HG02642 (cell line): ENCODE measurements around the gene ETV5.

Experiments
- ATAC-seq: cut with Tn5 transposase; IDR thresholded peaks from one replicate; pipeline ENCODE4 v1.9.1; 2021; ENCODE audit warnings: mild to moderate bottlenecking; ENCODE audit not compliant: unreplicated experiment, poor library complexity

Gene ETV5

DNA sequence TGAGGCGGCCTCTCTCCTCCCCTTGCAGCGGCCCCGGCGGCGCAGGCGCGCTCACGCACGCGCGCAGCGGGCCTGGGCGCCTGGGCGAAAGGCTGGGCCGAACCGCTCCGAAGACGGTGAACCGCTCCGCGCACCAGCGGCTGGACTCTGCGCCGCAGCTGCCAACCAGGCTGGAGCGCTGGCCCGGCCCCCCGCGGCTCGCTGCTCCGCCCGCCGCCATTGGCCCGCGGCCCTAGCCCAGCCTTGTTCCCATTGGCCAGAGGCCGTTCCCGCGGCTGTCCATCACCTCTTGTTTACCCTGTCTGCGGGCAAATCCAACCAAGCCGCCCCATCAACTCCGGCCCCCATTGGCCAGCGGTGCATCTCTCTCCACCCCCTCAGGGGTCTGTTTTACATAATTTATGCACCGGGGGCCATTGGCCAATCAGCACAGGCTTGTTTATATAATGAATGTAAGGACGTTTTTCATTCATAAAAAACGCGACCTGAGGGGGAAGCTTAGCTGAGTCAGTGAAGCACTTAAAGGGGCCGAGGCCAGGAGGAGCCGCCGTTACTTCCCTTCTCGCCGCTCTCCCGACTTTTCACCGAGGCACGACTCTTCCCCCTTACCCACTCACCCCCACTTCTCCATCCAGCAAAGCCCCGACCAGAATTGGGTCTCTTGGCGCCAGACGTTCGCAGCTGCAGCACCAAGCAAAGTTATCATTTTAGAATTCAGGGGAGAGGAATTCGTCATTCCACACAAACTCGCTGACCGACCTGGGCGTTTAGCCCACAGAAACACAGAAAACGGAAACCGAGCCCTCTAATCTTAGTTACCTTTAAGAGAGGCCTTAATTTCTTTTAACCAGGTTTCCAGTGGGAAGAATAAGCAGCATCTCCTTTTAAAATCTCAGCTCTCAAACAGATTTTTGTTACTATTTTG, at the start of gene ETV5:
TSS of gene ETV5 (minus strand) at position 149 of the 925 bp plus-strand sequence. CDS start 3,221 bp downstream, outside the sequence.
- ATAC-seq, result peak; percentile 97

DNA sequence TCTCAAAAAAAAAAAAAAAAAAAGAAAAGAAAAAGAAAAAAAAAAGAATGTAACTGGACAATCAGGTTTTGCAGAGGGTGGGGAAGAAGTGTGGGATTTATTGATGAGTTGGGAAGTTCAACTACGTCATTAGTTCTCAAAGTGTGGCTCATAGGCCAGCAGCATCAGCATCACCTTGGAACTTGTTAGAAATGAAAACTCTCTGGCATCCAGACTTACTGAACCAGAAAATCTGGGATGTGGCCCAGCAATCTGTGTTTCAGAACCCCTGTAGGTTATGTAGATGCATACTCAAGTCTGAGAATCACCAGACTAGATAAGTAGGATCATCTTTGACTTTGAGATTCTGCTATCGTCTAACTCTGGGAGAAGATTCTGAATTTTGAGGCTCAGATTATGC, 45.8 kb upstream of the ETV5 start:
- ATAC-seq, result no peak

DNA sequence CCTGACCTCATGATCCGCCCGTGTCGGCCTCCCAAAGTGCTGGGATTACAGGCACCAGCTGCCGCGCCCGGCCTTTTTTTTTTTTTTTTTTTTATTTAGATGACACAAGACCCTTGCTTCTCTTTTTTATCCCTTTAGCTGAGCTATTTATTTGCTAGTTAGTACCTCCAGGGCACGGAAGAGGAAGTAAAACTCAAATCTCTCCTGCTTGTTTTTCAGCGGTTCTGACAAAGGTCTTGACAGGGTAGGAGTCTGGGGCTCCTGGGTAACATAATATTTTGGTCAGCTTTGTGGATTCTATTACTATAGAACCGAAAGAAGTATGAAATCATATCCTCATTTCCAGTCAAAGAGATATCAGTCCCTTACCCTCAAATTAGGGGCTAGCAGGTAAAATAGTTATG, 44.0 kb upstream of the ETV5 start:
- peak; percentile 83 for ATAC-seq

DNA sequence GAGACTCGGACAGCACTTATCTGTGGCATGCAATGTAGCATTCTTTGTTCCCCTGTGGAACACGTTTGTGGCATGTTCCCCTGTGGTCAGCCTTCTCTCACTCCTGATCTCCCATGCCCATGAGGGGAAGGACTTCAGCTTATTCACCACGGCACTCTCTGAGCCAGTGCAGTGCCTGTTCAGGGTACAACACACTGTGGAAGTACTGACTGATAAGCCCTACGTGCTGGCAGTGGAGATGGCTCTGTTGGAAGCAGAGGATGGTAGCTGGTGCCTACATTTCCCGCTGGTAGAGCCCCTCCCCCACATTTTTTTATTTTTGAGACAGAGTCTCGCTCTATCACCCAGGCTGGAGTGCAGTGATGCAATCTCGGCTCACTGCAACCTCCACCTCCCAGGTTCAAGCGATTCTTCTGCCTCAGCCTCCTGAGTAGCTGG, 43.5 kb upstream of the ETV5 start:
- ATAC-seq, result peak; percentile 27

DNA sequence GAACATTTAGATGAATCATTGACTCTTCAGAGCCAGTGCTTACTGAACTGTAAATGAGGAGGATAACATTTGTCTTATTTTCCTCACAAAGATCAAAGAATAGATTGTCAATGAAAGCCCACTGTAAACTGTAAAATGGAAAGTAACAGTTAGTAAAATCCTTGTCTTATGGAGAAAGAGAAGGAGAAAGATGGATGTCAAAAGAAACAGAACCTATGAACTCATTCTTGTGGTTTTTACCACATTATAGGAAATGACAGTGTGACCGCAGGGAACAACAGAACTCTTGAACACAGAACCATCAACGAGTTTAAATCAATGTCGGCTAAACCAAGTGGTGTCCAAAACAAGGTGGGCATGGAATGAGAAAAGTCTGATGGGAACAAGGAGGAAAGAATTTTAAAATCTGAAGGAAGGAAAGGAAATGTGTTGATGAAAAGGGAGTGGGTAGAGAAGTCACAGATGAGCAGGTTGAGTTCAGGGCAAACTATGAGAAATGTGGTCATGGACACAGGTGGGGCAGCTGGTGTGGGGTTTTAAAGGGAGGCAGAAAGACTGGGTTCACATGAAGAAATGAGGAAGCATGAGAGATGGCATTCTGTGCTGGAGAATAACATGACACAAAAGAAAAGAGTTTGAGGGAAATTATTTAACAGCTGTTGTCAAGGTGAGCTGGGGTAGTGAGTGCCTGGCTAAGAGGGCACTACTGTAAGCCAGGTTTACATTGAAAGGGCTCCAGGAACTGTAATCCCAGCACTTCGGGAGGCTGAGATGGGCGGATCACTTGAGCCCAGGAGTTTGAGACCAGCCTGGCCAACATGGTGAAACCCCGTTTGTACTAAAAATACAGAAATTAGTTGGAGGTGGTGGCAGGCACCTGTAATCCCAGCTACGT, 42.4 kb upstream of the ETV5 start:
- ATAC-seq, result no peak

DNA sequence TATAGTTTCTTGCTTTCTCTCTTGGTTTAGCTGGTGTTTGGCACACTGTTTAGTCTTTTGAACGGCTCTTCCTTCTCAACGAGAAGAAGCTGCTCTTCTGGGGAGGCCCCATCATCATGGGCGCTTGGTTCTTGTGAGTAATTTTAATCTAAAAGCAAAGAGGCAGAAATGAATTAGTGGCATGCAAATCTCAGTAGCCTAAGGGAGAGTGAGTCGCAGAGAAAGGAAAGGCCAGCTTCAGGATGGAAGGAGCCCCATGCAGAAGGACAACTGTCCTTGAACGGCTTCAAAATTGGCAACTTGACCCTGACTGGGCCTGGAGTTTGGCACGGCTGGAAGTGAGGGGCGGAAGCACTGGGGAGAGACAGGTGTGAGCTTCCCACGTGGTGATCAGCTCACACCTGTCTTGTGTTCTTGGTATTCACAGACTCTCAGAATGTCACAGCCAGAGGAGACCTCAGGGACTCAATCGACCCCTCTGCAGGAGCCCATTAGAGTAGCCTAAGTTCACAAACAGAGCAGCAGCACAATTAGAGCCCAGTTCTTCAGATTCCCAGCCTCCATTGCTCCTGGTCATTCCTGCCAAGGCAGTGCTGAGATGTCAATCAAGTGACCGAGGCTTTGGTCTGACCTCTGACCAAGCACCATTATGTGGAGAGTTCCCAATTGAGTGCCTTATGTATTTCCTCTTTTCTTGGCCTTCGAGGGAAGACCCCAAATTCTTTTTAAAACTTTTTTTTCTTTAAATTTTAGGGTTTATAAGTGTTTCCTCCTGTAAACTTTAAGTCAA, 41.3 kb upstream of the ETV5 start:
- ATAC-seq, result no peak

DNA sequence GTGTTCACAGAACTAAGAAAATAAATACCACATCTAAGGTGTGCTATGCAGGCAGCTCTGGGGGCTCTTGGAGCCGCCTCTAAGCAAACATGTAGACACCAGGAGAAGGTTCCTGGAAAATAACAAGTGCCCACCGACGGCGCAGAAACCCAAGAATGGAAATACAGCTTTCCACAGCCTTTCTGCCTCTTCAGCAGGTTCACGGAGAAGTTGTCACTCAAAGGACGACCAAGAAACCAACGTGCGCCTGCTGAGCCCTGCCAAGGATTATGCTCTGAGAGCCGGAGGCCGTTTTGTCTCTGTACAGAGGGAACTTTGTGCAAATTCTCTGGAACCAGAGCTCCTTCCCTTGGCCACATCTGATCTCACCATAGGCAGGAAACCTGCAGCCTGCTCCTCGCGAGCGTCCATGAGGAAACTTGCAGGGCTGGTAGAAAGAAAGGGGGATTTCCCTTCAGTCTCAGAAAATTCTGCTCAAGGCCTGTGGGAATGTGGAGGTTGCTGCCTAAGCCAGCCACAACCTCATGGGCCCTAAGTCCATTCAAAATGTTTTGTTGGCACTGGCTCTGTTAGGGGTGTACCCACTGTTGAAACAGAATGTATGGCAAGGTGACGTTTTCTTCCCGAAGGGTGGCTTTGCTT, 40.6 kb upstream of the ETV5 start:
- ATAC-seq, result no peak

DNA sequence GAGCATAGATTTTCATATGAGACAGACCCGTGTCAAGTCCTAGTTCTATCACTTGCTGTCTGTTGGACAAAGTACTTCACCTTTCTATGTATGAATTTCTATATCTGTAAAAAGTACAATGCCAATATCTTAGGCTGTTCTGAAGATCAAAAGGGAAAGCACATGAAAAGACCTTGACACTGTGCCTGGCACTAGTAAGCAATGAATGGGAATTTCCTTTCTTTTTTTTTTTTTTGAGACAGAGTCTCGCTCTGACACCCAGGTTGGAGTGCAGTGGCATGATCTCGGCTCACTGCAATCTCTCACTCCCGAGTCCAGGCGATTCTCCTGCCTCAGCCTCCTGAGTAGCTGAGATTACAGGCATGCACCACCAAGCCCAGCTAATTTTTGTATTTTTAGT, 35.4 kb upstream of the ETV5 start:
- no peak for ATAC-seq

DNA sequence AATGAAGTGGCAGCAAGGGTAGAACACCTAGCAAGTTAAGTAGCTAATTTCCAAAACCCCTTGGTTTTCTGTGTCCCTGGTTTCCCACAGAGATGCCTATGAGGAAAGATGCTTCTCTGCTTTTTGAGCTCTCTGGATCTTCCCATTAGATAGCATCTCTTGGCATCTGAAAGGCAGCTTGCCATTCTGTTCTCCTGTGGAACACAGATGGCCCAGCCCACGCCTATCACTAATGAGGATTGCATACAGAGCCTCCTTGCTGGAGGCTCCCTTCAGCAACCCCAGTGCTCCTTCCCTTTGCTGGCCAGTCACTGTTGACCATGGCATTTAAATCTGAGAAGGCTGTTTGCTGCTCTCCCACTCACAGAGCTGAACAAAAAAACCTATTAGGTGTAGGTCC, 34.4 kb upstream of the ETV5 start:
- no peak for ATAC-seq

DNA sequence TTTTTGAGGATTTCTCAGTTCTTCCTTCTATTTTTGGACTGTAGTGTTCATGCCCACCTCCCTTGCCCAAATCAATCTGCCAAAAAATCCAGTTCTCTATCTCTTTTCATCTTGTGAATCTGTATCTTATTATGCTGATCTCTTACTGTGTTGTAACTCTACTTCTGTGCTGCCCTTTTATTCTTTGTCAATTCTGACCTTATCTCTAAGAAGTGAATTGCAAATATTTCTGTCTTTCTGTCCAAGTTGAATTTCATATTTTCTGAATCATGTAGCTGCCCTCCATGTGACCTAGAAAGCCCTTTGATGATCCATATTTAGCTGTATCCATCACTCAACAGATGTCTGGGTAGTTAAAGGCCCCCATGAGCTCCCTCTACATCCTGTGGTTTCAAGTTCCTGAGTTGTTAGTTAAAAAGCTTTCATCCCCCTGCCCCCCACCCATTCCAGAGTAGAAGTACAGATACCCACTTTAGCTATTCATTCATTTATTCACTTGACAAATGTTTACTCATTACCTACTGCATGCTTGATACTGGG, 33.6 kb upstream of the ETV5 start:
- no peak for ATAC-seq

DNA sequence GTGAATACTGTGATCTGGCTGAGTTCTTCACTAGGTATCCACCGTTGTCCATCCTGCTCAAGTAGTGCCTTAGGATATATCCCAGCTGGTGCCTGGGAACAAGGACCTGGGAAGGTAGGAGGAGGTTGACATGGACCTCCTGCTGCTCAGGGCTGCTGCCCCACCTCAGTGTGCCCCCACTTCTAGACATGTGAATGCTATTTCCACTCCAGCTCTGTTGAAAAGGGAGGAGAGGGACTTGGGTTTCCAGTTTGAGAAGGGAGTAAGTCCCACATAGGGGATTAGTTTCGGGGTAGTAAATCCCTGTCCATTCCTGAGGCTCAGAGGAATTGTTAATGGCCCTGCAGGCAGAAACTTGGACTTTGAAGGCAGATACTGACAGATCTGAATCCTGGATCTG, 32.9 kb upstream of the ETV5 start:
- ATAC-seq, result no peak

DNA sequence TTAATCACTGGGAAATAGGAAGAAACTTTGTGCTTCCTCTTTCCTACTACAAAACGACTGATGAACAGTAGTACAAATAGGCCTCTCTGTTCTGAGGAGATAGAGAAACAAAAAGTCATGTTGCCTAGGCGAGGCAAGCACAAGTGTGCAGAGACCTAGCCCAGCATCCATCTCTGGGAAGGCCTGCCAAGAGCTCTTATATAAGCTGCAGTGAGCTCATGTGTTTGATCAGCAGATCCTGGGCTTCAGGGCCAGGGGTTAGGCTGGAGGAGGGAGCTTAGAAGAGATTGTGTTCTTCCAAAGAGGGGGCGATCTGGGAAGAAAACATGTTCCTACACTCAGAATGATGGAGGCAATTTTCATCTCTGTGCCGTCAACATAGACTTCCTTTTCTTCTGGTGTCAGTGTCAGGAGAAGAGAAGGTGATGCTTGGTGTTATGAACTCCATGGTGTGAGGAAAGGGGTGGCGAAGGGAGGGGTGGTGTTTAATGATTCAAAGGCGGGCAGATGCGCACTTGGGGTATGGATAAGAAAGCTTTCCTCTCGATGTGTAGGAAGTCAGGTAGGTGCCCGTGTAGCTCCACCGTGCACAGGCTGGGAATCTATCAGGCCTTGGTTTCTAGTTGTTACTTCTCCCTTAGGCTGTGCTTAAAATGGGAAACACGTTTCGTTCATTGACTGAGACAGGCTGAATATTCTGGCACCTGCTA, 29.5 kb upstream of the ETV5 start:
- no peak for ATAC-seq

DNA sequence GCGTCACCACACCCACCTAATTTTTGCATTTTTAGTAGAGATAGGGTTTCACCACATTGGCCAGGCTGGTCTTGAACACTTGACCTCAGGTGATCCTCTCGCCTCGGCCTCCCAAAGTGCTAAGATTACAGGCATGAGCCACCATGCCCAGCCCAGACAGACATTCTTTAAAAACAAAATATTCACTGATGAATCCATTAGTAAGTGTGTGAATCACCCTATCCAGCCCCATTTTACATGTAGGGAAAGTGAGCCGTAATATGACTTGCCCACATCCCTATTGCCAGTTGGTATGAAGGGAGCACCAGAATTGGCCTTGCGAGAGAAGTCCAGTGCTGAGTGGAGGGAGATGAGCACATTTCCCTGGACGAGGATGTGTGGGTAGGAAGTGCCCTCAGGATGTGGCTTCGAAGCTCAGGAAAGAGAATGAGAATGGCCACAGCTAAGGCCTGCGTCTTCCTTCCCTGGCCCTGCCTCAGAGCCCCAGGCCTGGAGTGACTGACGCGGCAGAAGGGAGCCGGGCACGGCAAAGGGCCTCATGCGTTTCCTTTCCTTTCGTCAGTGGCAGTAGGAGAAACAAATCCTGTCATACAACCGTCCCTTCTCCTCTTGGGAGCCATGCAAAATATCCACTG, 28.3 kb upstream of the ETV5 start:
- ATAC-seq, result no peak

DNA sequence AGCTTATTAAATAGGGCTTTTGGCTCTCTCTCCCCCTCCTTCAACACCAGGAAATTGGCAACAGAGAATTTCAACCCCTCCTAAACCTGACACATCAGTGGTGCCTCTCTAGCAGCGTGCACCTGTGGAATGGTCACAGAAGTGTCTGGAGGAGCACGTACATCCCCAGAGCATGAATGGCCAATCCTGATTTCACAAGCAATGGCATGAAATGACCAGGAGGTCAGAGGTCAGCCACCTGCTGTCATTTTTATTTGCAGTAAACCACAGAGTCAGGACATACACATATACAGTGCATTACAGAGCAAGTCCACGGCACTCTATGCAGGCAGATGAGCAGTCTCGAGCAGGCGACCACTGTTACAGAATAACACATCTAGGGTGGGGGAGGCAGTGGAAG, 25.1 kb upstream of the ETV5 start:
- no peak for ATAC-seq

DNA sequence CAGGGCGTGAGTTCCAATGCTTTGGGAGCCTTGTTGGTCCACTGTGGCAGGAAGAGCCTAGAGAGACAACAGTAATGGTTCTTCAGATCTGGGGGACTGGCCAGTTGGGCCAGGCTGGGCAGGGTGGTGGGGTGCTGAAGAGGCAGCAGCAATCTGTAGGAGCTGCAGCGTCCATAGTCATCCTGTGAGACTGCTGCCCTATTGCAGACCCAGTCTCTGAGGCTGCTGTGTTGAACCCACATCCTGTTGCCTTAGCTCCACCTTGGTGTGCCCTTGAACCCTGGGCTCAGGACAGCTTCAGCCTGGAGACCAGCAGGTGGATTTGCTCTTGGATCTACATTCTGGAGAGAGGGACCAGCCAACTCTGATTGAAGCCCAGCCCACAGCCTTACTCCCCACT, 23.6 kb upstream of the ETV5 start:
- ATAC-seq, result no peak

DNA sequence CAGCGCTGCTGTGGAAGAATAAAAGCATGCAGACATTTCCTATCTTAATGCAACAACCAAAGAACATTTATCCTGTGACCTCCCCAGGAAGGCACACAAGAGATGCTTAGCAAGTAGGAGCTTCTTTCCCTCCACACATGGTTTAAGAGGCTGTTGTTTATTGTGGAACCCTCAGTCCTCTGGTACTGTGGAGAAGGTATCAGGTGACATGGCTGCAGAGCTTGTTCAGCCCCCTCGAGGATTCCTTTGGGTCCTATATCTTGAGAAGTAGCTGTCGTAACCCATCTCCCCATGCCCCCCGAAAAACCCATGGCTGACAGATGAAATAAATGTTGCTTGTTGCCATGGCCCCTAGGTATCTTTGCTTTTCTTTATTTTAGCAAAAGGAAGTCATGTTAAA, 20.3 kb upstream of the ETV5 start:
- no peak for ATAC-seq

DNA sequence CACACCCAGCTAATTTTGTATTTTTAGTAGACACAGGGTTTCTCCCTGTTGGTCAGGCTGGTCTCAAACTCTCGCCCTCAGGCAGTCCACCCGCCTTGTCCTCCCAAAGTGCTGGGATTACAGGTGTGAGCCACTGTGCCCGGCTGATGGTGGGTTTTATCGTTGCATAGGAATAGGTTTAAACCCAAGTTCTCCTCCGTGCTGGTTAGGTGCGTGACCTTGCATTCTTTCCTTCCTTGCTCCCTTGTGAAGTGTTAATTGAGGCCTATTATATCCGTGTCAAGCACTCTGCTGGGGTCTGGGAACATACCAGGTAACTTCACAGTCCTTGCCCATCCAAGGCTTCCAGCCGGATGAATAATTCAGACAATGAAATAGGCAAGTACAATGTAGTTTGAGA, 19.3 kb upstream of the ETV5 start:
- ATAC-seq, result no peak

DNA sequence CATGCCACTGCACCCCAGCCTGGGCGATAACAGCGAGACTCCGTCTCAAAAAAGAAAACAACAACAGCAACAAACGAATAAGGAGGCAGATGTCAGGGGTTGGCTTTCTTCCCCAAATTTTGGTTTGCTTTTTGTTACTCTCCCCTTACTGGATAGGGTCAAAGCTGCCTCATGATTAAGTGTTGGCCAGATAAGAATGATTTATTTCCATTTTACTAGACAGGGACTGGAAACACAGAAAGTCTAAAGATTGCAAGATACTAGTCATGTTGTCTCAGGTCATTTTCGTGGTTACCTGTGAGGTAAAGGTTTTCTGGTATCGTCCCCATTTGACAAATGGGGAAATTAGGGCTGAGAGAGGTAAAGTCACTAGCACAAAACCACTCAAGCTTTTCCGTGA, 18.6 kb upstream of the ETV5 start:
- no peak for ATAC-seq

DNA sequence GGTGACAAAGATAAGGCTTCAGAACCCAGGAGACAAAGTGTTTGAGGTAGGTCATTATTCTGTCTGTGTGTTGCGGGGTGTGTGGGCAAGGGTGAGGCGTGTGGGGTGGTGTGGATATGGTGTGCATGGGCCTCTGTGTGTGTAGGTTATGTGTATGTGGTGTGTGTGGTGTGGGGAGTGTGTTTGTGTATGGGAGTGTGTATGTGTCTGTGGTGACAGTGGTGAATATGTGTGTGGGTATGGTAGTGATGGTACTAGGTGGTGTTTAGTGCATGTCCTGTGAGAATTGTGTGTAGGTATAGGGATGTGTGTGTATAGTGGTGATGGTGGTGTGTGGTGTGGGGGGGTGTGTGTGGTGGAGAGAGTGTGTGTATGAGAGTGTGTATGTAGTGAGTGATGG, 16.2 kb upstream of the ETV5 start:
- no peak for ATAC-seq
